Fibroblast of skin of right quadriceps (primary cell): ENCODE results near the gene POP4.

Experiments used
- DNase-seq: peaks from one replicate; pipeline ENCODE4 v3.0.0-alpha.2; 2013

The POP4 gene

DNA sequence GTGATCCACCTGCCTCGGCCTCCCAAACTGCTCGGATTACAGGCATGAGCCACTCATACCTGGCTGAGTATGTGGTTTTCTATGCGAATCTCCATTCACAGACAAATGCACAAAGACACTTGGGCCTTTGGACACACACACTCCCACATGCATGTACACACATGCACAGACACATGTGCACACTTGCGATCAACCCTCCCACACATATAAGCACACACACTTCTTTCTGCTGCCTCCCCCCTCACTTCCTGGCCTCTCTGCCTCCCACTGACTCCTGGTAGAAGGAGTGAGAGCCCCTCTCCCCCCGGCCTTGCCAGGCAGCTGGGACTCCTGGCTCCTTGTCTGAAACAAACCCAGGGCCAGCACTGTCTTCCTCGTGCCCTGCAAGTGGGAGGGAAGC lies 29.9 kb downstream of the POP4 start:
- DNase-seq: no peak

DNA sequence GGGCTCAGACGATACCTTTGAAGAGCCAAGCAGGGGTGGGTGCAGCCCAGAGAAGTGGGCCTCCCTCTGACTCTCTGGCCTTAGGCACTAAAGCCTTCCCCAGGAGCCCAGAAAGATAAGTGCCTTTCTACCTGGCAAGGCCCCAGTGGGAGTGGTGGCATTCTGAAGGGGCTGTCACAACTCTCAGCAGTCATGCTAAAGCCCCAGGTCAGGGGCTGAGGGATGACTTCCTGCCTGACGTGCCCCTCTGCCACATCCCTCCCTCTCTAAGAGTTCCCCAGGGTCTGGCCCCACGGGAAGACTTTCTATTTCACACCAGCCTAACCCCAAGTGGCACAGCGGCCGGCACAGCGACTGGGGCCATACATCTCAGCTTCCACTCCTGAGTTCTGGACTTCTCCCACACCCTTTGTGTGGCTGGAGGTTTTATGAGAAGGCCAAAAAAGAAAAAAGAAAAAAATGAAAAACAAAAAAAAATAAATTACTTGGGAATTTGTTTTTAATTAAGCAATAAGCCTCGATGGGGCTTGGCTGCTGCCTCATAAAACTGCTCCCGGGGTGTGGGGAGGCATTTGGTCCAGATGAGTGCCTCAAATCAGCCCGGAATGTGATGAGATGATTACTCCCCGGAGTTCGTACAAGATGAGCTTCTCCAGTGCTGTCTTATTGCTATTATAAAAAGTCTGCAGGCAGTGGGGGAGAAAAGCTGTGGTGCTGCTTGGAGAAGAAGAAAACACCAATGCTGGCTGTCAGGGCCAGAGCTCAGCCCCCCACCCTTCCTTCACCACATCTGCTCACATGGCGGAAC lies 30.7 kb downstream of the POP4 start:
- DNase-seq: peak; percentile 37

GRCh38 chr19:29639086-29639485 lies 33.0 kb downstream of the POP4 start:
- DNase-seq: no peak

DNA sequence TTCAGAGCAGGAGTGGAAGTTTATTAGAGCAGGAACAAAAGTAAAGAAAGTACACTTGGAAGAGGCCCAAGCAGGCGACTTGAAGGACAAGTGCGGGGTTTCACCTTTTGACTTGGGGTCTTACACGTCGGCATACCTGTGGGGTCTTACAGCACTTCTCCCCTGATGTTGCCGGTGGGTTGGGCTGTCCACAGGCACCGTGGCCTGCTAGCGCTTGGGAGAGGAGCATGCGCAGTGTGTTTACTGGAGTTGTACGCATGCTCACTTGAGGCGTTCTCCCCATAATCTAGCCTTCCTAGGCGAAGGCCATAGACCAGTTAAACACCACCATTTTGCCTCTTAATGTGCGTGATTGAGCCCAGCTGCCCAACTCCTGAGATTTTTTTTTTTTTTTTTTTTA lies 34.1 kb downstream of the POP4 start:
- DNase-seq: no peak

DNA sequence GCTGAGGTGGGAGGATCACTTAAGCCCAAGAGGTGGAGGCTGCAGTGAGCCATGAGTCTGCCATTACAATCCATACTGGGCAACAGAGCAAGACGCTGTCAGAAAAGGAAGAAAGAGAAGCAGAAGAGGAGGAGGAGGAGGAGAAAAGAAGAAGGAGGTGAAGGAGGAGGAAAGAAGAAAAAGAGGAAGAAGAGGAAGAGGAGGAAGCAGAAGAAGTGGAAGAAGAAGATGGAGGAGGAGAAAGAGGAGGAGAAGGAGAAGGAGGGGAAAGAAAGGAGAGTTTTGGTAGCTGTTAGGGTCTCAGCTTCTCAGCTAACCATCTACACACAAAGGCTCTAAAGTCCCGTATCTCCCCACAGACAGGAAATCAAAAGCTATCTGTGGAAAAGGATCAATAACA lies 35.5 kb downstream of the POP4 start:
- DNase-seq: no peak

DNA sequence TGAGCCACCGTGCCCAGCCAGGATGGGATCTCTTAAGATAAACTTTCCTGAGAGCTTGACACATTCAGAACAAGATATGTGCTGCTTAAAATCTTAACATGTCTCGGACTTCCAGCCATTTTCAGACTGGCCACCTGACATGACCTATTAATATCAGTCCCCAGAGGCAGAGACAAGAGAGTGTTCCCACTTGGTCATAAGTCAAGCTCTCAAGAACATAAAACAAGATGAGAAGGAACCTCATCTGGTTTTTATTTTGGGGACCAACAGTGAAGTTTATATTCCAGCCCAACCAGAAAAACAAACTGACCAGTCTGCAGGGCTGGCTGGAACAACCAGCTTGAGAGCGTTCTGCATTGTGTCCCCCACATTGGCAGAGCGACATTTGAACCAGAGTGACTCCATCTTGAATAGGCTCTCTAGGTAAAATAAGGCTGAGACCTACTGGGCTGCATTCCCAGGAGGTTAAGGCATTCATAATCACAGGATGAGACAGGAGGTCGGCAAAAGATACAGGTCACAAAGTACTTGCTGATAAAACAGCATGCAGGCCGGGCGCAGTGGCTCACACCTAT lies 37.4 kb downstream of the POP4 start:
- DNase-seq: no peak

- no peak for DNase-seq
These were observed 38.1 kb downstream of the POP4 start for GRCh38 chr19:29644210-29644609.

GRCh38 chr19:29645491-29645867 lies 39.4 kb downstream of the POP4 start:
- no peak for DNase-seq

- no peak for DNase-seq
These were observed 39.8 kb downstream of the POP4 start for GRCh38 chr19:29645911-29646310.

DNA sequence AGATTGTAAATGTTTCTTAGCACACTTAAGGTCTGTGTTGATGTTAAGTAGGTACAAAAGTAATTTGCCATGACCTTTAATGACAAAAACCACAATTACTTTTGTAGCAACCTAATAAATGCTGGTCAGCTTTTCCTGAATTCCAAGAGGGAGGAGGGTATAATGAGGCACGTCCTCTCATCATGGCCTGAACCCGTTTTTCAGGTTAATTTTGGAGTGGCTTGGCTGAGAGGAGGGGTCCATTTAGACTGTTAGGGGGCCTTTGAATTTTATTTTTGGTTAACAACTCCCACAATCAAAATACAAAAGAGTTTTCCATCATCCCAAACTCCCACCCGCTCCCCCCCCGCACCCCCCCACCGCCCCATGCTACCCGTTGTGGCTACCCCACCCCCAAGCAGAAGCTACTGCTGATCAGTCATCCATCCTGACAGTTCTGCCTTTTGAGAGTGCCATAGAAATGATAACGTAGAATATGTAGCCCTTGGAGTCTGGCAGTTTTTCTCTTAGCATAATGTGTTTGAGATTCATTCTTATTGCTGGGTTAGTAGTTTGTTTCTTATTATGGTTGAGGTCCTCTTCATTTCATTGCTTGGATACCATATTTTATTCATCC lies 44.8 kb downstream of the POP4 start:
- no peak for DNase-seq

- DNase-seq: no peak
These were observed 45.7 kb downstream of the POP4 start for GRCh38 chr19:29651622-29652394.

GRCh38 chr19:29653398-29653797 lies 47.3 kb downstream of the POP4 start:
- no peak for DNase-seq

DNA sequence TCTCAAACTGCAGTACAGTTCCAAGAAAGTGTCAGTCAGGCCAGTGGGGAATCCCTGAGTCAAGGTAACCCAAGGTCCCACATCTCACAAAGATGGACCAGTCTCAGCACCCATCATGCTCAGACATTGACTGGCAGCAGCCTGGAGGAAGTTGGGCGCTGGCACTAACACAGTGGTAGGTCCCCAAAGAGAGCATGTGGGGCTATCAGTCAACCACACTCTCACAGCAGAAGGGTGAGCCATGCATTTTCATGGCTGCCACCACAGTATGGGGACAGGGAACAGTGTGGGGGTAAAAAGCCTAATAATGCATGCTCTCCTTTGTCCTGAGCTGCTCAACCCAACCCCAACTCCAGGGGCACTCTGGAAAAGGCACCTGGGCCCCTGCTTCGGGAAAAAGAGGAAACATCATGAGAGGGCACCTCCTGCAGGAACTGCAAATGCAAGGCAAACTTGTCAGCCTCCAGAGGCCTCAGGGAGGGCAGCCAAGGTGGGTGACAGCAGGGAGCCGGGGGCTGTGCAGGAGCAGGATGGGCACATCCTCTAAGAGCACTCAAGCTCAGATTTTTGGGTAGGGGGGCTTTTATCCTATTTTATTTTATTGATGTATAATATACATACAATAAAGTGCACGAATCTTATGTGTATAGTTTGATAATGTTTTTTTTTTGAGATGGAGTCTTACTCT lies 49.7 kb downstream of the POP4 start:
- DNase-seq: no peak

DNA sequence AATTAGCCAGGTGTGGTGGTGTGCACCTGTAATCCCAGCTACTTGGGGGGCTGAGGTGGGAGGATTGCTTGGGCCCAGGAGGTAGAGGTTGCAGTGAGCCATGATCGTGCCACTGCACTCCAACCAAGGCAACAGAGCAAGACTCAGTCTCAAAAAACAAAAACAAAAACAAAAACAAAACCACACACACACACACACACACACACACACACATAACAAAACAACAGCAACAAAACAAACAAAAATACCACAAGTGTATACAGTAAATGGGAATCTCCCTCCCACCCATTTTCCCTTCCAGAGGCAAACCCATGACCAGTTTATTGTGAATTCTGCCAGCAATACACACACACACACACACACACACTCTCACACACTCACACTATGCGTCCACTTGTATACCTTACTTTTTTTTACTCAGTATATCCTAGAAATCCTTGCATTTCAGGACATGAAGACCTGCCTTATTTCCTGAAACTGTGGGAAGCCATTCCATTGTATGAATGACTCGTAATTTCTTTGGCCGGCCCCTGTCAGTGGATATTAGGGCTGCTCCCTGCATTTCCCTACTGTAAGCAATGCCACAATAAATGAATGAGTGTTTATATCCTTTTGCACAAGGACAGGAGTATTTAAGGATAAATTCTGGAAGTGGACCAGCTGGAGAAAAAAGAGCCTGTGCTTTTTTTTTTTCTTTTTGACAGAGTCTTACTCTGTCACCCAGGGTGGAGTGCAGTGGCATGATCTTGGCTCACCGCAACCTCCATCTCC lies 52.3 kb downstream of the POP4 start:
- peak; percentile 33 for DNase-seq

DNA sequence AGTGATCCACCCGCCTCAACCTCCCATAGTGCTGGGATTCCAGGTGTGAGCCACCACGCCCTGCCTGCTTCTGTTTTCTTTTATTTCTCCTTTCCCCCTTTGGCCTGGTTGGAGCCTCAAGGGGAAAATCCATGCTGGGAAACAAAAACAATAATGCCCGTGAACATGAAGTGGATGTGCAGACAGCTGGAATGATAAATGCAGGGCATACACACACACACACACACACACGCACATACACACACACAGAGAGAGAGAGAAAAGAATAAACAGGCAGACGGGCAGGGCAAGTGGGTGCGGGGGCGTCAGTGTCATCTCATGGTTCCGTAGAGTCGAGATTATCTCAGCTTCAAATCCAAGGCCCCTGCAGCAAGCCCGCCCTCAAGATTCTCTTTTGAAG lies 54.8 kb downstream of the POP4 start:
- DNase-seq: no peak

GRCh38 chr19:29662278-29662603 lies 56.2 kb downstream of the POP4 start:
- DNase-seq: no peak

DNA sequence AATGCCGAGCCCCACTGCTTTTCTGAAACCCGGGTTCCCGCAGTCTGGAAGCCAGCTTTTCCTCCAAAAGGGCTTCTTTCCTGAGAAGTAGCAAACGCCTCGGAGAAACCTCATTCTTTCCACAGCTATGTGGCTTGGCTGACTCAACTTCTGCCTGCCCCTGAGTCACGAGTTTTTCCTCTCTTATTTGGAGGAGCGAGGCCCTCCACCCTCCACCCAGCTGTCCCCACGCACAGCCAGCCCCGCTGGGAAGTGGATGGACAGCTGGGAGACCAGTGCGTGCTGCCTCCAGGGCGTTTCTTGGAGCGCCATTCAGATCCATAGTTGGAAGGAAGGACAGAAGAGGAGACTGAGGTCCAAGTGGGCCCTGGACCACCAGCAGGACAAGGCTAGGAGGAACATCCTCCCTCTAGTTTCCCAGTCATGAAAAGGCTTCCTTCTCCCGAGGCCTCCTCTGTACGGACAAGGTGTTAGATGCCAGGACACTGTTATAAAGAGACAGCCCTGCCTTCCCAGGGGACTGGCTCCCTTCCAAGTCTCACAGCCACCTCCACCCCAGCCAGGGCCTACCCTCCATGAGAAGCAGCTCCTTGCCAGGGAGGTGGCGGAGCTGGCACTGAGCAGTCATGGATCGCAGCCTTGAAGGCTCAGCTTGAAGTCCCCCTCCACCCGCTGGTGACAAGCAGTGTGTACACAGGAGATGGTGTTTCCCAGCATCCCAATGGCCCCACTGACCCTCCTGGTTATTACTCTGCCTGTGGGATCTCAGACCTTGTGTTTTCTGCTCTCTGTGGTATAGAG lies 56.7 kb downstream of the POP4 start:
- peak; percentile 89 for DNase-seq

GRCh38 chr19:29663861-29664752 lies 58.0 kb downstream of the POP4 start:
- DNase-seq: no peak

GRCh38 chr19:29664753-29665214 lies 58.7 kb downstream of the POP4 start:
- DNase-seq: no peak

DNA sequence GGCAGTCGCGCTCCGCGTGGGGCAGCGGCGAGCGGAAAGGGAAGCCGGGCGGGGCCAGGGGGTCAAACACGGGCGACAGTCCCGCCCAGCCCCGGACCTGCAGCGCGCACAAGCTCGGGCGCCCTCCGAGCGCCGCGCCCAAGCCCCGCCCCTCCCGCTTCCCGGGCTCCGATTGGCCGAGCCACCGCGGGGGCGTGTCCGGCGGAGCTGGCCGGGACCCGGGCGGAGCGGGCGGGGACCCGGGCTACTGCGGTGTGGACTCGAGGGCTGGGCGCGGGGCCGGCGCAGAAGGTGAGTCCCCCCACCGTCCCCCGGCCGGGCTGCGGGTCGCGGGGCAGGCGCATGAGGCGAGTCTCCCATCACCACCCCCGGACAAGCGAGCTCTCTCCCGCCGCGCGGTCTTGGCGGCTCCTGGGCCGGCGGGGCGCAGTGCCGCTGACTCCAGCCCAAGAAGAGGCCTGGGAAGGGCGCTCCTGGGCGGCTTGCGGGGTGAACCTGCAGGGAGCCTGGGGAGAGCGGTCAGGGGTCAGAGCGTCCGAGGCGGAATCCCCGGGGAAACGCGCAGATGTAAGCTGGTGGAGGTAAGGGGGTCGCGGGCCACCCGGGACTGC lies 59.2 kb downstream of the POP4 start, which contains the start of gene PLEKHF1:
Gene PLEKHF1 (plus strand): TSS at position 247 of the 611 bp plus-strand sequence. CDS start 8,379 bp downstream, outside the sequence.
- DNase-seq: peak; percentile 65
